Measurements from ENCODE around the gene OTX1.

Gene OTX1

GRCh38 chr2:63053889-63054602 lies 3.4 kb downstream of the OTX1 start:
- H2AFZ ChIP-seq: no peak overlapping the region
- no peaks in the 10 kb centered on the region for H3K9me3 ChIP-seq (ENCODE audit: control insufficient read depth, low read length)
- peak overlapping the region; percentile 55 for H3K4me2 ChIP-seq (ENCODE audit: low read length)
- H3K4me3 ChIP-seq (ENCODE audit: low read depth, low read length): no peak overlapping the region
- no peaks in the 10 kb centered on the region for H3K79me2 ChIP-seq
- TF ChIP-seq CTCF (IDR thresholded peaks at IDR 0.05): no peak
- H3K4me1 ChIP-seq: peaks cover 3% of the 10 kb centered on the region
- H3K36me3 ChIP-seq (ENCODE audit: control insufficient read depth, insufficient read depth, low read length): no peaks in the 10 kb centered on the region
- H3K9ac ChIP-seq: no peak overlapping the region
- peaks cover 30% of the 10 kb centered on the region for H3K27me3 ChIP-seq (ENCODE audit: control insufficient read depth, insufficient read depth, low read length)
- H3K27ac ChIP-seq: no peak overlapping the region

GRCh38 chr2:63054841-63055225 lies 4.2 kb downstream of the OTX1 start:
- no peak for TF ChIP-seq CTCF (IDR thresholded peaks at IDR 0.05)
- Histone ChIP-seq H3K9me3 (ENCODE audit: control insufficient read depth, low read length) (no peaks in the 10 kb centered on the region), H3K79me2 (no peaks in the 10 kb centered on the region), H3K4me3 (ENCODE audit: low read depth, low read length) (no peak overlapping the region), H2AFZ (no peak overlapping the region), H3K27me3 (ENCODE audit: control insufficient read depth, insufficient read depth, low read length) (peaks cover 29% of the 10 kb centered on the region), H3K4me1 (no peaks in the 10 kb centered on the region), H3K36me3 (ENCODE audit: control insufficient read depth, insufficient read depth, low read length) (no peaks in the 10 kb centered on the region), H3K27ac (no peak overlapping the region), H3K4me2 (ENCODE audit: low read length) (no peak overlapping the region), H3K9ac (no peak overlapping the region)

GRCh38 chr2:63055226-63056106 lies 4.8 kb downstream of the OTX1 start:
- Histone ChIP-seq H3K27me3 (ENCODE audit: control insufficient read depth, insufficient read depth, low read length) (peaks cover 29% of the 10 kb centered on the region), H3K36me3 (ENCODE audit: control insufficient read depth, insufficient read depth, low read length) (no peaks in the 10 kb centered on the region), H3K79me2 (no peaks in the 10 kb centered on the region), H3K4me2 (ENCODE audit: low read length) (peak overlapping the region; percentile 32), H3K4me3 (ENCODE audit: low read depth, low read length) (no peak overlapping the region), H3K27ac (no peak overlapping the region), H2AFZ (peak overlapping the region; percentile 29), H3K9me3 (ENCODE audit: control insufficient read depth, low read length) (no peaks in the 10 kb centered on the region), H3K9ac (no peak overlapping the region), H3K4me1 (no peaks in the 10 kb centered on the region)
- no peak for TF ChIP-seq CTCF (IDR thresholded peaks at IDR 0.05)

- no peak overlapping the region for H3K27ac ChIP-seq
- no peak overlapping the region for H2AFZ ChIP-seq
- H3K4me3 ChIP-seq (ENCODE audit: low read depth, low read length): no peak overlapping the region
- no peaks in the 10 kb centered on the region for H3K9me3 ChIP-seq (ENCODE audit: control insufficient read depth, low read length)
- H3K79me2 ChIP-seq: no peaks in the 10 kb centered on the region
- H3K36me3 ChIP-seq (ENCODE audit: control insufficient read depth, insufficient read depth, low read length): no peaks in the 10 kb centered on the region
- no peaks in the 10 kb centered on the region for H3K4me1 ChIP-seq
- H3K27me3 ChIP-seq (ENCODE audit: control insufficient read depth, insufficient read depth, low read length): peaks cover 29% of the 10 kb centered on the region
- no peak overlapping the region for H3K4me2 ChIP-seq (ENCODE audit: low read length)
- no peak overlapping the region for H3K9ac ChIP-seq
- TF ChIP-seq CTCF (IDR thresholded peaks at IDR 0.05): no peak
Observed at GRCh38 chr2:63056107-63057050, 5.7 kb downstream of the OTX1 start.

Measured in parathyroid adenoma (tissue), 2 donors.